ENCODE measurements around the gene STAG3. TPM values are rescaled to one million over a fixed set of nuclear protein-coding genes. Genes with fewer than 3 reads are reported as not detected.
"Not testable (repeated sequence)": the region's sequence is repeated elsewhere in the genome, so short reads cannot be mapped to it uniquely, and the experiment has no call there.

Gene STAG3
- total and polyA plus RNA-seq, 2 experiments from 2014 or later: 4.6 to 4.7 TPM

DNA sequence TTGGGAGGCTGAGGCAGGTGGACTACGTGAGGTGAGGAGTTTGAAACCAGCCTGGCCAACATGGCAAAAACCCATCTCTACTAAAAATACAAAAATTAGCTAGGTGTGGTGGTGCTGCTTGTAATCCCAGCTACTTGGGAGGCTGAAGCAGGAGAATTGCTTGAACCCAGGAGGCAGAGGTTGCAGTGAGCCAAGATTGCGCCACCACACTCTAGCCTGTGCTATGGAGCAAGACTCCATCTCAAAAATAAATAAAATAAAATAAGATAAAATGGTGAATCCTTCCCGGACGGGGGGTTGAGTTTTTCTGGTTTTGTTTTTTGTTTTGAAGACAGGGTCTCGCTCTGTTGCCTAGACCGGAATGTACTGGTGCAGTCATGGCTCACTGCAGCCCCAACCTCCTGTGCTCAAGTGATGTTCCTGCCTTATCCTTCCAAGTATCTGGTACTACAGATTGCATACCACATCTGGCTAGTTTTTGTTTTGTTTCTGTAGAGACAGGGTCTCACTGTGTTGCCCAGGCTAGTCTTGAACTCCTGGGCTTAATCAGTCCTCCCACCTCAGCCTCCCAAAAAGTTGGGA, 14.7 kb downstream of the STAG3 start:
- H3K4me2 ChIP-seq; H3K79me2 ChIP-seq (replicated peaks; ENCODE audit: insufficient read depth); H3K27ac ChIP-seq (ENCODE audit: low read depth); H3K27me3 ChIP-seq (ENCODE audit: insufficient read depth); H3K4me3 Mint-ChIP-seq; DNase-seq (ENCODE audit: low spot score); H3K4me1 Mint-ChIP-seq; H3K9me3 Mint-ChIP-seq; H3K9me2 ChIP-seq (ENCODE audit: insufficient read depth); H4K20me1 ChIP-seq (replicated peaks; ENCODE audit: insufficient read depth); H3K27me3 Mint-ChIP-seq (ENCODE audit: insufficient read depth, low read depth, poor library complexity); ATAC-seq; H3F3A ChIP-seq (replicated peaks; ENCODE audit: low read depth); H3K4me1 ChIP-seq (ENCODE audit: insufficient read depth); H2AFZ ChIP-seq; H3K36me3 ChIP-seq (ENCODE audit: insufficient read depth); H3K4me3 ChIP-seq; H3K27ac Mint-ChIP-seq; H3K36me3 Mint-ChIP-seq (ENCODE audit: low read depth): not testable (repeated sequence)

DNA sequence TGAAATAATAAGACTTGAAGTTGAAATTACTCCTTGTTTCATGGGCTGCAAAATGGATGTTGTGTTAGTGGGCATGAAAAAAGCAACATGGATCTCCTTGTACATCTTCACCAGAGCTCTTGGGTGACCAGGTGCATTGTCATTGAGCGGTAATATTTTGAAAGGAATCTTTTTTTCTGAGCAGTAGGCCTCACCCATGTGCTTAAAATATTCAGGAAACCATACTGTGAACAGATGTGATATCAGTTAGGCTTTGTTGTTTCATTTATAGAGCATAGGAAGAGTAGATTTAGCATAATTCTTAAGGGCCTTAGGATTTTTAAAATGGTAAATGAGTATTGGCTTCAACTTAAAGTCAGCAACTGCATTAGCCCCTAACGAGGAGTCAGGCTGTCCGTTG, 15.3 kb downstream of the STAG3 start:
- Mint-ChIP-seq H3K9me3 (no peaks in the 10 kb centered on the region; the same call in 2 of the 3 replicates), H3K36me3 (ENCODE audit: low read depth) (no peaks in the 10 kb centered on the region), H3K4me3 (no peak overlapping the region), H3K27ac (no peak overlapping the region), H3K27me3 (ENCODE audit: insufficient read depth, low read depth, poor library complexity) (peaks cover 2% of the 10 kb centered on the region), H3K4me1 (peaks cover 10% of the 10 kb centered on the region)
- Histone ChIP-seq H3K4me2 (no peak overlapping the region), H3K27ac (ENCODE audit: low read depth) (no peak overlapping the region), H3K4me1 (ENCODE audit: insufficient read depth) (no peaks in the 10 kb centered on the region), H3F3A (replicated peaks; ENCODE audit: low read depth) (no peaks in the 10 kb centered on the region), H3K36me3 (ENCODE audit: insufficient read depth) (no peaks in the 10 kb centered on the region), H3K9me2 (ENCODE audit: insufficient read depth) (no peaks in the 10 kb centered on the region), H4K20me1 (replicated peaks; ENCODE audit: insufficient read depth) (no peaks in the 10 kb centered on the region), H3K27me3 (ENCODE audit: insufficient read depth) (no peaks in the 10 kb centered on the region), H3K4me3 (no peak overlapping the region), H2AFZ (no peak overlapping the region), H3K79me2 (replicated peaks; ENCODE audit: insufficient read depth) (no peaks in the 10 kb centered on the region)
- DNase-seq (ENCODE audit: low spot score) (no peak), ATAC-seq (no peak)
- TF ChIP-seq EZH2 (IDR thresholded peaks at IDR 0.05; ENCODE audit: low read depth, unreplicated experiment) (no peak), ZNF331 (CRISPR knock-in tag; IDR thresholded peaks at IDR 0.05; ENCODE audit: low read depth) (no peak), CREB1 (CRISPR knock-in tag; IDR thresholded peaks at IDR 0.05; ENCODE audit: low read depth) (no peak), JUNB (IDR thresholded peaks at IDR 0.05; ENCODE audit: unreplicated experiment) (no peak), ZNF114 (CRISPR knock-in tag; IDR thresholded peaks at IDR 0.05) (no peak), STAT1 (IDR thresholded peaks at IDR 0.05; ENCODE audit: unreplicated experiment) (no peak), POLR2AphosphoS5 (IDR thresholded peaks at IDR 0.05; ENCODE audit: low read depth) (no peak), NANOG (IDR thresholded peaks at IDR 0.05; ENCODE audit: borderline replicate concordance) (no peak)
- TF ChIP-seq, protein P1, sequence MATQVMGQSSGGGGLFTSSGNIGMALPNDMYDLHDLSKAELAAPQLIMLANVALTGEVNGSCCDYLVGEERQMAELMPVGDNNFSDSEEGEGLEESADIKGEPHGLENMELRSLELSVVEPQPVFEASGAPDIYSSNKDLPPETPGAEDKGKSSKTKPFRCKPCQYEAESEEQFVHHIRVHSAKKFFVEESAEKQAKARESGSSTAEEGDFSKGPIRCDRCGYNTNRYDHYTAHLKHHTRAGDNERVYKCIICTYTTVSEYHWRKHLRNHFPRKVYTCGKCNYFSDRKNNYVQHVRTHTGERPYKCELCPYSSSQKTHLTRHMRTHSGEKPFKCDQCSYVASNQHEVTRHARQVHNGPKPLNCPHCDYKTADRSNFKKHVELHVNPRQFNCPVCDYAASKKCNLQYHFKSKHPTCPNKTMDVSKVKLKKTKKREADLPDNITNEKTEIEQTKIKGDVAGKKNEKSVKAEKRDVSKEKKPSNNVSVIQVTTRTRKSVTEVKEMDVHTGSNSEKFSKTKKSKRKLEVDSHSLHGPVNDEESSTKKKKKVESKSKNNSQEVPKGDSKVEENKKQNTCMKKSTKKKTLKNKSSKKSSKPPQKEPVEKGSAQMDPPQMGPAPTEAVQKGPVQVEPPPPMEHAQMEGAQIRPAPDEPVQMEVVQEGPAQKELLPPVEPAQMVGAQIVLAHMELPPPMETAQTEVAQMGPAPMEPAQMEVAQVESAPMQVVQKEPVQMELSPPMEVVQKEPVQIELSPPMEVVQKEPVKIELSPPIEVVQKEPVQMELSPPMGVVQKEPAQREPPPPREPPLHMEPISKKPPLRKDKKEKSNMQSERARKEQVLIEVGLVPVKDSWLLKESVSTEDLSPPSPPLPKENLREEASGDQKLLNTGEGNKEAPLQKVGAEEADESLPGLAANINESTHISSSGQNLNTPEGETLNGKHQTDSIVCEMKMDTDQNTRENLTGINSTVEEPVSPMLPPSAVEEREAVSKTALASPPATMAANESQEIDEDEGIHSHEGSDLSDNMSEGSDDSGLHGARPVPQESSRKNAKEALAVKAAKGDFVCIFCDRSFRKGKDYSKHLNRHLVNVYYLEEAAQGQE (IDR thresholded peaks at IDR 0.05; ENCODE audit: unreplicated experiment): no peak
- TF ChIP-seq, protein P2, sequence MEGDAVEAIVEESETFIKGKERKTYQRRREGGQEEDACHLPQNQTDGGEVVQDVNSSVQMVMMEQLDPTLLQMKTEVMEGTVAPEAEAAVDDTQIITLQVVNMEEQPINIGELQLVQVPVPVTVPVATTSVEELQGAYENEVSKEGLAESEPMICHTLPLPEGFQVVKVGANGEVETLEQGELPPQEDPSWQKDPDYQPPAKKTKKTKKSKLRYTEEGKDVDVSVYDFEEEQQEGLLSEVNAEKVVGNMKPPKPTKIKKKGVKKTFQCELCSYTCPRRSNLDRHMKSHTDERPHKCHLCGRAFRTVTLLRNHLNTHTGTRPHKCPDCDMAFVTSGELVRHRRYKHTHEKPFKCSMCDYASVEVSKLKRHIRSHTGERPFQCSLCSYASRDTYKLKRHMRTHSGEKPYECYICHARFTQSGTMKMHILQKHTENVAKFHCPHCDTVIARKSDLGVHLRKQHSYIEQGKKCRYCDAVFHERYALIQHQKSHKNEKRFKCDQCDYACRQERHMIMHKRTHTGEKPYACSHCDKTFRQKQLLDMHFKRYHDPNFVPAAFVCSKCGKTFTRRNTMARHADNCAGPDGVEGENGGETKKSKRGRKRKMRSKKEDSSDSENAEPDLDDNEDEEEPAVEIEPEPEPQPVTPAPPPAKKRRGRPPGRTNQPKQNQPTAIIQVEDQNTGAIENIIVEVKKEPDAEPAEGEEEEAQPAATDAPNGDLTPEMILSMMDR (conservative IDR thresholded peaks at IDR 0.05; ENCODE audit: low read depth in 2 of 2): no peak
- TF ChIP-seq, protein P3, sequence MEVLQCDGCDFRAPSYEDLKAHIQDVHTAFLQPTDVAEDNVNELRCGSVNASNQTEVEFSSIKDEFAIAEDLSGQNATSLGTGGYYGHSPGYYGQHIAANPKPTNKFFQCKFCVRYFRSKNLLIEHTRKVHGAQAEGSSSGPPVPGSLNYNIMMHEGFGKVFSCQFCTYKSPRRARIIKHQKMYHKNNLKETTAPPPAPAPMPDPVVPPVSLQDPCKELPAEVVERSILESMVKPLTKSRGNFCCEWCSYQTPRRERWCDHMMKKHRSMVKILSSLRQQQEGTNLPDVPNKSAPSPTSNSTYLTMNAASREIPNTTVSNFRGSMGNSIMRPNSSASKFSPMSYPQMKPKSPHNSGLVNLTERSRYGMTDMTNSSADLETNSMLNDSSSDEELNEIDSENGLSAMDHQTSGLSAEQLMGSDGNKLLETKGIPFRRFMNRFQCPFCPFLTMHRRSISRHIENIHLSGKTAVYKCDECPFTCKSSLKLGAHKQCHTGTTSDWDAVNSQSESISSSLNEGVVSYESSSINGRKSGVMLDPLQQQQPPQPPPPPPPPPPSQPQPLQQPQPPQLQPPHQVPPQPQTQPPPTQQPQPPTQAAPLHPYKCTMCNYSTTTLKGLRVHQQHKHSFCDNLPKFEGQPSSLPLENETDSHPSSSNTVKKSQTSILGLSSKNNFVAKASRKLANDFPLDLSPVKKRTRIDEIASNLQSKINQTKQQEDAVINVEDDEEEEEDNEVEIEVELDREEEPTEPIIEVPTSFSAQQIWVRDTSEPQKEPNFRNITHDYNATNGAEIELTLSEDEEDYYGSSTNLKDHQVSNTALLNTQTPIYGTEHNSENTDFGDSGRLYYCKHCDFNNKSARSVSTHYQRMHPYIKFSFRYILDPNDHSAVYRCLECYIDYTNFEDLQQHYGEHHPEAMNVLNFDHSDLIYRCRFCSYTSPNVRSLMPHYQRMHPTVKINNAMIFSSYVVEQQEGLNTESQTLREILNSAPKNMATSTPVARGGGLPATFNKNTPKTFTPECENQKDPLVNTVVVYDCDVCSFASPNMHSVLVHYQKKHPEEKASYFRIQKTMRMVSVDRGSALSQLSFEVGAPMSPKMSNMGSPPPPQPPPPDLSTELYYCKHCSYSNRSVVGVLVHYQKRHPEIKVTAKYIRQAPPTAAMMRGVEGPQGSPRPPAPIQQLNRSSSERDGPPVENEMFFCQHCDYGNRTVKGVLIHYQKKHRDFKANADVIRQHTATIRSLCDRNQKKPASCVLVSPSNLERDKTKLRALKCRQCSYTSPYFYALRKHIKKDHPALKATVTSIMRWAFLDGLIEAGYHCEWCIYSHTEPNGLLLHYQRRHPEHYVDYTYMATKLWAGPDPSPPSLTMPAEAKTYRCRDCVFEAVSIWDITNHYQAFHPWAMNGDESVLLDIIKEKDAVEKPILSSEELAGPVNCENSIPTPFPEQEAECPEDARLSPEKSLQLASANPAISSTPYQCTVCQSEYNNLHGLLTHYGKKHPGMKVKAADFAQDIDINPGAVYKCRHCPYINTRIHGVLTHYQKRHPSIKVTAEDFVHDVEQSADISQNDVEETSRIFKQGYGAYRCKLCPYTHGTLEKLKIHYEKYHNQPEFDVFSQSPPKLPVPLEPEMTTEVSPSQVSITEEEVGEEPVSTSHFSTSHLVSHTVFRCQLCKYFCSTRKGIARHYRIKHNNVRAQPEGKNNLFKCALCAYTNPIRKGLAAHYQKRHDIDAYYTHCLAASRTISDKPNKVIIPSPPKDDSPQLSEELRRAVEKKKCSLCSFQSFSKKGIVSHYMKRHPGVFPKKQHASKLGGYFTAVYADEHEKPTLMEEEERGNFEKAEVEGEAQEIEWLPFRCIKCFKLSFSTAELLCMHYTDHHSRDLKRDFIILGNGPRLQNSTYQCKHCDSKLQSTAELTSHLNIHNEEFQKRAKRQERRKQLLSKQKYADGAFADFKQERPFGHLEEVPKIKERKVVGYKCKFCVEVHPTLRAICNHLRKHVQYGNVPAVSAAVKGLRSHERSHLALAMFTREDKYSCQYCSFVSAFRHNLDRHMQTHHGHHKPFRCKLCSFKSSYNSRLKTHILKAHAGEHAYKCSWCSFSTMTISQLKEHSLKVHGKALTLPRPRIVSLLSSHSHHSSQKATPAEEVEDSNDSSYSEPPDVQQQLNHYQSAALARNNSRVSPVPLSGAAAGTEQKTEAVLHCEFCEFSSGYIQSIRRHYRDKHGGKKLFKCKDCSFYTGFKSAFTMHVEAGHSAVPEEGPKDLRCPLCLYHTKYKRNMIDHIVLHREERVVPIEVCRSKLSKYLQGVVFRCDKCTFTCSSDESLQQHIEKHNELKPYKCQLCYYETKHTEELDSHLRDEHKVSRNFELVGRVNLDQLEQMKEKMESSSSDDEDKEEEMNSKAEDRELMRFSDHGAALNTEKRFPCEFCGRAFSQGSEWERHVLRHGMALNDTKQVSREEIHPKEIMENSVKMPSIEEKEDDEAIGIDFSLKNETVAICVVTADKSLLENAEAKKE (CRISPR knock-in tag; IDR thresholded peaks at IDR 0.05): no peak

All from GM23338 (cell line).